Measurements from ENCODE around the gene KRT38. TPM values are rescaled to one million over a fixed set of nuclear protein-coding genes. Genes with fewer than 3 reads are reported as not detected.
"Not testable (repeated sequence)": the region's sequence is repeated elsewhere in the genome, so short reads cannot be mapped to it uniquely, and the experiment has no call there.

KRT38 gene
- total RNA-seq, 1 donor from 2014 or later, result not detected

- ATAC-seq (no peak), DNase-seq (ENCODE audit: low spot score) (no peak)
- intact Hi-C loops (cut with DNase I), result no loop called here
These were observed 11.1 kb downstream of the KRT38 start for GRCh38 chr17:41429667-41430066.

- intact Hi-C loops (cut with DNase I), result no loop called here
- ATAC-seq (no peak), DNase-seq (ENCODE audit: low spot score) (no peak)
These were observed 12.0 kb downstream of the KRT38 start for GRCh38 chr17:41428591-41429291.

GRCh38 chr17:41424111-41424635 is 16.6 kb downstream of the KRT38 start, which contains the start of gene KRT37:
Gene KRT37, minus strand, starts transcription at chr17:41424585. Its CDS starts 62 bp downstream, at chr17:41424523.
- ATAC-seq (no peak), DNase-seq (ENCODE audit: low spot score) (no peak)
- intact Hi-C loops (cut with DNase I), result no loop called here

GRCh38 chr17:41422586-41422985 is 18.2 kb downstream of the KRT38 start:
- DNase-seq (ENCODE audit: low spot score); ATAC-seq; intact Hi-C loops (cut with DNase I): not testable (repeated sequence)

GRCh38 chr17:41421617-41422016 is 19.2 kb downstream of the KRT38 start:
- ATAC-seq (no peak), DNase-seq (ENCODE audit: low spot score) (no peak)
- intact Hi-C loops (cut with DNase I), result no loop called here

- intact Hi-C loops (cut with DNase I), result no loop called here
- peak; percentile 61 for ATAC-seq
- no peak for DNase-seq (ENCODE audit: low spot score)
These were observed 19.7 kb downstream of the KRT38 start for GRCh38 chr17:41421116-41421515.

GRCh38 chr17:41420134-41420533 is 20.6 kb downstream of the KRT38 start:
- DNase-seq (ENCODE audit: low spot score) (no peak), ATAC-seq (no peak)
- intact Hi-C loops (cut with DNase I), result no loop called here

GRCh38 chr17:41419716-41420115 is 21.1 kb downstream of the KRT38 start:
- intact Hi-C loops (cut with DNase I), result no loop called here
- no peak for ATAC-seq
- DNase-seq (ENCODE audit: low spot score), result no peak

- ATAC-seq, result no peak
These were observed 22.5 kb downstream of the KRT38 start for GRCh38 chr17:41418116-41418860.

GRCh38 chr17:41417576-41418015 is 23.2 kb downstream of the KRT38 start:
- DNase-seq (ENCODE audit: low spot score) (no peak), ATAC-seq (no peak)
- intact Hi-C loops (cut with DNase I), result no loop called here

More at GRCh38 chr17:41418116-41418860, 22.5 kb downstream of the KRT38 start:
- DNase-seq (ENCODE audit: low spot score), result no peak
- intact Hi-C loops (cut with DNase I), result no loop called here

GRCh38 chr17:41417127-41417526 is 23.7 kb downstream of the KRT38 start:
- DNase-seq (ENCODE audit: low spot score), result no peak
- intact Hi-C loops (cut with DNase I), result no loop called here
- ATAC-seq, result no peak

GRCh38 chr17:41416479-41416878 is 24.3 kb downstream of the KRT38 start:
- DNase-seq (ENCODE audit: low spot score) (no peak), ATAC-seq (peak; percentile 62)
- intact Hi-C loops (cut with DNase I), result no loop called here

- intact Hi-C loops (cut with DNase I), result no loop called here
- DNase-seq (ENCODE audit: low spot score) (no peak), ATAC-seq (peak; percentile 97)
These were observed 24.9 kb downstream of the KRT38 start for GRCh38 chr17:41415833-41416335.

GRCh38 chr17:41415411-41415810 is 25.4 kb downstream of the KRT38 start:
- ATAC-seq, result peak; percentile 51
- no peak for DNase-seq (ENCODE audit: low spot score)
- intact Hi-C loops (cut with DNase I), result no loop called here

GRCh38 chr17:41413982-41414381 is 26.8 kb downstream of the KRT38 start:
- intact Hi-C loops (cut with DNase I), result no loop called here
- DNase-seq (ENCODE audit: low spot score) (no peak), ATAC-seq (no peak)

GRCh38 chr17:41413353-41413957 is 27.3 kb downstream of the KRT38 start:
- ATAC-seq, result no peak
- DNase-seq (ENCODE audit: low spot score), result no peak
- intact Hi-C loops (cut with DNase I), result no loop called here

GRCh38 chr17:41411072-41411840 is 29.5 kb downstream of the KRT38 start:
- intact Hi-C loops (cut with DNase I), result no loop called here
- DNase-seq (ENCODE audit: low spot score) (no peak), ATAC-seq (no peak)

- ATAC-seq (no peak), DNase-seq (ENCODE audit: low spot score) (no peak)
- intact Hi-C loops (cut with DNase I), result no loop called here
These were observed 33.6 kb downstream of the KRT38 start for GRCh38 chr17:41407226-41407625.

GRCh38 chr17:41406205-41406604 is 34.6 kb downstream of the KRT38 start:
- DNase-seq (ENCODE audit: low spot score) (no peak), ATAC-seq (no peak)
- intact Hi-C loops (cut with DNase I), result no loop called here
